ENCODE data around the gene PSMB2. TPM values are rescaled to one million over a fixed set of nuclear protein-coding genes. Genes with fewer than 3 reads are reported as not detected.

The PSMB2 gene
- total RNA-seq, 2 donors from 2014 or later = 27.4 to 30.5 TPM

- H3K27ac Mint-ChIP-seq = no peak overlapping the region
- DNase-seq (no peak), ATAC-seq (no peak)
- H3K27me3 Mint-ChIP-seq = no peaks in the 10 kb centered on the region
- H3K4me1 Mint-ChIP-seq = peaks cover 10% of the 10 kb centered on the region
- no peak overlapping the region for H3K4me3 Mint-ChIP-seq
- no peaks in the 10 kb centered on the region for H3K9me3 ChIP-seq (ENCODE audit: control insufficient read depth, low read length, poor library complexity, severe bottlenecking)
- H3K36me3 Mint-ChIP-seq (ENCODE audit: low read depth) = peaks cover 3% of the 10 kb centered on the region
These were observed 9.9 kb downstream of the PSMB2 start for GRCh38 chr1:35631396-35631795.

GRCh38 chr1:35629051-35629450 is 12.3 kb downstream of the PSMB2 start:
- Mint-ChIP-seq H3K4me3 (no peak overlapping the region), H3K27ac (no peak overlapping the region), H3K36me3 (ENCODE audit: low read depth) (peaks cover 3% of the 10 kb centered on the region), H3K27me3 (no peaks in the 10 kb centered on the region), H3K4me1 (peaks cover 9% of the 10 kb centered on the region)
- DNase-seq (no peak), ATAC-seq (no peak)
- H3K9me3 ChIP-seq (ENCODE audit: control insufficient read depth, low read length, poor library complexity, severe bottlenecking) = no peaks in the 10 kb centered on the region

GRCh38 chr1:35623832-35624231 is 17.5 kb downstream of the PSMB2 start:
- Mint-ChIP-seq H3K27me3 (no peaks in the 10 kb centered on the region), H3K4me3 (no peak overlapping the region), H3K4me1 (peaks cover 6% of the 10 kb centered on the region), H3K27ac (no peak overlapping the region), H3K36me3 (ENCODE audit: low read depth) (no peaks in the 10 kb centered on the region)
- DNase-seq (no peak), ATAC-seq (no peak)
- H3K9me3 ChIP-seq (ENCODE audit: control insufficient read depth, low read length, poor library complexity, severe bottlenecking) = no peaks in the 10 kb centered on the region

- DNase-seq (no peak), ATAC-seq (no peak)
- H3K9me3 ChIP-seq (ENCODE audit: control insufficient read depth, low read length, poor library complexity, severe bottlenecking) = no peaks in the 10 kb centered on the region
- peaks cover 11% of the 10 kb centered on the region for H3K4me1 Mint-ChIP-seq
- peaks cover 3% of the 10 kb centered on the region for H3K36me3 Mint-ChIP-seq (ENCODE audit: low read depth)
- no peak overlapping the region for H3K4me3 Mint-ChIP-seq
- peak overlapping the region; percentile 47 for H3K27ac Mint-ChIP-seq
- no peaks in the 10 kb centered on the region for H3K27me3 Mint-ChIP-seq
These were observed 18.7 kb downstream of the PSMB2 start for GRCh38 chr1:35622510-35623178.

- Mint-ChIP-seq H3K27me3 (no peaks in the 10 kb centered on the region), H3K4me1 (peaks cover 19% of the 10 kb centered on the region), H3K4me3 (no peak overlapping the region), H3K27ac (no peak overlapping the region), H3K36me3 (ENCODE audit: low read depth) (peaks cover 7% of the 10 kb centered on the region)
- DNase-seq (no peak), ATAC-seq (no peak)
- no peaks in the 10 kb centered on the region for H3K9me3 ChIP-seq (ENCODE audit: control insufficient read depth, low read length, poor library complexity, severe bottlenecking)
These were observed 21.8 kb downstream of the PSMB2 start for GRCh38 chr1:35619237-35620121.

GRCh38 chr1:35615440-35615839 is 25.9 kb downstream of the PSMB2 start:
- peaks cover 7% of the 10 kb centered on the region for H3K36me3 Mint-ChIP-seq (ENCODE audit: low read depth)
- no peak for ATAC-seq
- no peak overlapping the region for H3K4me3 Mint-ChIP-seq
- no peaks in the 10 kb centered on the region for H3K27me3 Mint-ChIP-seq
- H3K27ac Mint-ChIP-seq = no peak overlapping the region
- H3K4me1 Mint-ChIP-seq = peaks cover 21% of the 10 kb centered on the region
- no peak for DNase-seq
- H3K9me3 ChIP-seq (ENCODE audit: control insufficient read depth, low read length, poor library complexity, severe bottlenecking) = no peaks in the 10 kb centered on the region

- no peak overlapping the region for H3K27ac Mint-ChIP-seq
- no peaks in the 10 kb centered on the region for H3K9me3 ChIP-seq (ENCODE audit: control insufficient read depth, low read length, poor library complexity, severe bottlenecking)
- H3K4me1 Mint-ChIP-seq = peaks cover 16% of the 10 kb centered on the region
- H3K4me3 Mint-ChIP-seq = no peak overlapping the region
- H3K27me3 Mint-ChIP-seq = no peaks in the 10 kb centered on the region
- H3K36me3 Mint-ChIP-seq (ENCODE audit: low read depth) = peaks cover 7% of the 10 kb centered on the region
- no peak for ATAC-seq
- no peak for DNase-seq
These were observed 29.7 kb downstream of the PSMB2 start for GRCh38 chr1:35611655-35612054.

- peaks cover 8% of the 10 kb centered on the region for H3K4me1 Mint-ChIP-seq
- DNase-seq (no peak), ATAC-seq (no peak)
- H3K27ac Mint-ChIP-seq = peak overlapping the region; percentile 65
- no peaks in the 10 kb centered on the region for H3K27me3 Mint-ChIP-seq
- H3K9me3 ChIP-seq (ENCODE audit: control insufficient read depth, low read length, poor library complexity, severe bottlenecking) = no peaks in the 10 kb centered on the region
- H3K36me3 Mint-ChIP-seq (ENCODE audit: low read depth) = peaks cover 3% of the 10 kb centered on the region
- H3K4me3 Mint-ChIP-seq = no peak overlapping the region
These were observed 35.5 kb downstream of the PSMB2 start for GRCh38 chr1:35605867-35606182.

GRCh38 chr1:35605071-35605866 is 36.1 kb downstream of the PSMB2 start:
- Mint-ChIP-seq H3K27me3 (no peaks in the 10 kb centered on the region), H3K27ac (peak overlapping the region; percentile 65), H3K4me3 (no peak overlapping the region), H3K36me3 (ENCODE audit: low read depth) (peaks cover 3% of the 10 kb centered on the region), H3K4me1 (peaks cover 7% of the 10 kb centered on the region)
- no peak for ATAC-seq
- no peak for DNase-seq
- no peaks in the 10 kb centered on the region for H3K9me3 ChIP-seq (ENCODE audit: control insufficient read depth, low read length, poor library complexity, severe bottlenecking)

- H3K27ac Mint-ChIP-seq = no peak overlapping the region
- no peak for ATAC-seq
- H3K36me3 Mint-ChIP-seq (ENCODE audit: low read depth) = peaks cover 6% of the 10 kb centered on the region
- H3K4me3 Mint-ChIP-seq = no peak overlapping the region
- H3K27me3 Mint-ChIP-seq = no peaks in the 10 kb centered on the region
- H3K9me3 ChIP-seq (ENCODE audit: control insufficient read depth, low read length, poor library complexity, severe bottlenecking) = no peaks in the 10 kb centered on the region
- H3K4me1 Mint-ChIP-seq = peaks cover 7% of the 10 kb centered on the region
- no peak for DNase-seq
These were observed 37.4 kb downstream of the PSMB2 start for GRCh38 chr1:35603941-35604340.

GRCh38 chr1:35603468-35603867 is 37.9 kb downstream of the PSMB2 start:
- DNase-seq (no peak), ATAC-seq (no peak)
- H3K4me3 Mint-ChIP-seq = no peak overlapping the region
- H3K27ac Mint-ChIP-seq = no peak overlapping the region
- no peaks in the 10 kb centered on the region for H3K9me3 ChIP-seq (ENCODE audit: control insufficient read depth, low read length, poor library complexity, severe bottlenecking)
- peaks cover 6% of the 10 kb centered on the region for H3K36me3 Mint-ChIP-seq (ENCODE audit: low read depth)
- peaks cover 7% of the 10 kb centered on the region for H3K4me1 Mint-ChIP-seq
- H3K27me3 Mint-ChIP-seq = no peaks in the 10 kb centered on the region

GRCh38 chr1:35600593-35600992 is 40.7 kb downstream of the PSMB2 start:
- DNase-seq (no peak), ATAC-seq (no peak)
- Mint-ChIP-seq H3K27ac (no peak overlapping the region), H3K4me1 (peaks cover 7% of the 10 kb centered on the region), H3K36me3 (ENCODE audit: low read depth) (peaks cover 4% of the 10 kb centered on the region), H3K27me3 (no peaks in the 10 kb centered on the region), H3K4me3 (no peak overlapping the region)
- no peaks in the 10 kb centered on the region for H3K9me3 ChIP-seq (ENCODE audit: control insufficient read depth, low read length, poor library complexity, severe bottlenecking)

- Mint-ChIP-seq H3K4me1 (peaks cover 7% of the 10 kb centered on the region), H3K27me3 (no peaks in the 10 kb centered on the region), H3K36me3 (ENCODE audit: low read depth) (peaks cover 4% of the 10 kb centered on the region), H3K27ac (no peak overlapping the region), H3K4me3 (no peak overlapping the region)
- no peak for DNase-seq
- no peak for ATAC-seq
- no peaks in the 10 kb centered on the region for H3K9me3 ChIP-seq (ENCODE audit: control insufficient read depth, low read length, poor library complexity, severe bottlenecking)
These were observed 41.9 kb downstream of the PSMB2 start for GRCh38 chr1:35599411-35599810.
